ENCODE data around the gene PRICKLE2.

The PRICKLE2 gene

DNA sequence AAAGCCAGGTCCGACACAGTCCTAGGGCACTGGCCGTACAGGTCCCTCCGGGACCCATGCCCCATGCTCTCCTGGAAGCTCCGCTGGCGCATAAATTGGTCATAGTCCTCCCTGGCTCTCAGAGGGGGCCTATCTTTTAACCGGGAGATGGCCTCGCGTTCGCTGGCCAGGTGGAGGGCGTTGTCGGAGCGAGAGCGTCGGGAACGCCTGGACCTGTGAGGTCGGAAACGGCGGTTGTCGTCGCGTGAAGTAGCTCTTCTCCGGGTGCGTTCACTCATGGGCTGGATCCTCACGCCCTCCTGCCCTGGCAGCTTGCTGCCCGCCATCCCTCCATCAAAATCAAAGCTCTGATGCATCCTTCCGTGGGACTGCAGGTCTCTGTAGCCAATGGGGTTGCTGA, 126.0 kb downstream of the PRICKLE2 start:
- no peak for DNase-seq (ENCODE audit: low spot score)
- TF ChIP-seq, protein P1, sequence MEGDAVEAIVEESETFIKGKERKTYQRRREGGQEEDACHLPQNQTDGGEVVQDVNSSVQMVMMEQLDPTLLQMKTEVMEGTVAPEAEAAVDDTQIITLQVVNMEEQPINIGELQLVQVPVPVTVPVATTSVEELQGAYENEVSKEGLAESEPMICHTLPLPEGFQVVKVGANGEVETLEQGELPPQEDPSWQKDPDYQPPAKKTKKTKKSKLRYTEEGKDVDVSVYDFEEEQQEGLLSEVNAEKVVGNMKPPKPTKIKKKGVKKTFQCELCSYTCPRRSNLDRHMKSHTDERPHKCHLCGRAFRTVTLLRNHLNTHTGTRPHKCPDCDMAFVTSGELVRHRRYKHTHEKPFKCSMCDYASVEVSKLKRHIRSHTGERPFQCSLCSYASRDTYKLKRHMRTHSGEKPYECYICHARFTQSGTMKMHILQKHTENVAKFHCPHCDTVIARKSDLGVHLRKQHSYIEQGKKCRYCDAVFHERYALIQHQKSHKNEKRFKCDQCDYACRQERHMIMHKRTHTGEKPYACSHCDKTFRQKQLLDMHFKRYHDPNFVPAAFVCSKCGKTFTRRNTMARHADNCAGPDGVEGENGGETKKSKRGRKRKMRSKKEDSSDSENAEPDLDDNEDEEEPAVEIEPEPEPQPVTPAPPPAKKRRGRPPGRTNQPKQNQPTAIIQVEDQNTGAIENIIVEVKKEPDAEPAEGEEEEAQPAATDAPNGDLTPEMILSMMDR (IDR thresholded peaks at IDR 0.05; ENCODE audit: borderline replicate concordance, control extremely low read depth, extremely low read depth, insufficient read depth, missing control alignments): no peak
- in situ Hi-C loops (cut with MboI; ENCODE audit: low sequenced_read_pairs, unreplicated experiment): no loop called here

- DNase-seq (ENCODE audit: low spot score): no peak
- TF ChIP-seq, protein P1 (IDR thresholded peaks at IDR 0.05; ENCODE audit: borderline replicate concordance, control extremely low read depth, extremely low read depth, insufficient read depth, missing control alignments): no peak
- in situ Hi-C loops (cut with MboI; ENCODE audit: low sequenced_read_pairs, unreplicated experiment): no loop called here
Measured at GRCh38 chr3:64098670-64099069, 126.6 kb downstream of the PRICKLE2 start.

DNA sequence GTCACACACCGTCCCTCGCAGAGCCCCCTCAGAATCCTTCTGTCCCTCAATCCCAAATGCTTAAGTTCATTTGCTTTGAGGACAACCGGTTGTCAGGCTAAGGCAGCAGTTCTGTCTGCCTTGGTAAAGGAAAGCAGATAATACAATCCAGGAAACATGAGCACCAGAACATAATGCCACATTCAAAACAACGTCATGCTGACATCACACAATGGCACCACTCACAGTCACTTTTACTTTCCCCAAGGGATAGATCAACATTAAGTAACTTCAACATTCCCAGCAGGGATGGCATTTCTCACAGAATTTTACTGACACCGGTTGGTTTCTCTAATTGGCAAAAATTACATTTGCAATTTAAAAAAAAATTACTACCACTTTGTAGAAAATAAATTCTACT, 127.3 kb downstream of the PRICKLE2 start:
- TF ChIP-seq, protein P1 (IDR thresholded peaks at IDR 0.05; ENCODE audit: borderline replicate concordance, control extremely low read depth, extremely low read depth, insufficient read depth, missing control alignments): no peak
- no peak for DNase-seq (ENCODE audit: low spot score)
- in situ Hi-C loops (cut with MboI; ENCODE audit: low sequenced_read_pairs, unreplicated experiment): no loop called here

- TF ChIP-seq, protein P1 (IDR thresholded peaks at IDR 0.05; ENCODE audit: borderline replicate concordance, control extremely low read depth, extremely low read depth, insufficient read depth, missing control alignments): no peak
- in situ Hi-C loops (cut with MboI; ENCODE audit: low sequenced_read_pairs, unreplicated experiment): no loop called here
- DNase-seq (ENCODE audit: low spot score): no peak
Measured at GRCh38 chr3:64095802-64096201, 129.5 kb downstream of the PRICKLE2 start.

GRCh38 chr3:64094713-64095079, 130.6 kb downstream of the PRICKLE2 start:
- TF ChIP-seq, protein P1 (IDR thresholded peaks at IDR 0.05; ENCODE audit: borderline replicate concordance, control extremely low read depth, extremely low read depth, insufficient read depth, missing control alignments): no peak

GRCh38 chr3:64093825-64094712, 131.2 kb downstream of the PRICKLE2 start:
- TF ChIP-seq, protein P1 (IDR thresholded peaks at IDR 0.05; ENCODE audit: borderline replicate concordance, control extremely low read depth, extremely low read depth, insufficient read depth, missing control alignments): no peak
- in situ Hi-C loops (cut with MboI; ENCODE audit: low sequenced_read_pairs, unreplicated experiment): no loop called here
- no peak for DNase-seq (ENCODE audit: low spot score)

More at GRCh38 chr3:64094713-64095079, 130.6 kb downstream of the PRICKLE2 start:
- in situ Hi-C loops (cut with MboI; ENCODE audit: low sequenced_read_pairs, unreplicated experiment): no loop called here
- DNase-seq (ENCODE audit: low spot score): no peak

All from GM13976 (cell line).